NCI-H2196 (cell line): ENCODE results near the gene BBS7.

Experiments used
- DNase-seq: peaks from one replicate; lab custom pipeline; 2025; ENCODE audit not compliant: unreplicated experiment; lab: John Stamatoyannopoulos, UW

Gene BBS7, protein sequence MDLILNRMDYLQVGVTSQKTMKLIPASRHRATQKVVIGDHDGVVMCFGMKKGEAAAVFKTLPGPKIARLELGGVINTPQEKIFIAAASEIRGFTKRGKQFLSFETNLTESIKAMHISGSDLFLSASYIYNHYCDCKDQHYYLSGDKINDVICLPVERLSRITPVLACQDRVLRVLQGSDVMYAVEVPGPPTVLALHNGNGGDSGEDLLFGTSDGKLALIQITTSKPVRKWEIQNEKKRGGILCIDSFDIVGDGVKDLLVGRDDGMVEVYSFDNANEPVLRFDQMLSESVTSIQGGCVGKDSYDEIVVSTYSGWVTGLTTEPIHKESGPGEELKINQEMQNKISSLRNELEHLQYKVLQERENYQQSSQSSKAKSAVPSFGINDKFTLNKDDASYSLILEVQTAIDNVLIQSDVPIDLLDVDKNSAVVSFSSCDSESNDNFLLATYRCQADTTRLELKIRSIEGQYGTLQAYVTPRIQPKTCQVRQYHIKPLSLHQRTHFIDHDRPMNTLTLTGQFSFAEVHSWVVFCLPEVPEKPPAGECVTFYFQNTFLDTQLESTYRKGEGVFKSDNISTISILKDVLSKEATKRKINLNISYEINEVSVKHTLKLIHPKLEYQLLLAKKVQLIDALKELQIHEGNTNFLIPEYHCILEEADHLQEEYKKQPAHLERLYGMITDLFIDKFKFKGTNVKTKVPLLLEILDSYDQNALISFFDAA

DNA sequence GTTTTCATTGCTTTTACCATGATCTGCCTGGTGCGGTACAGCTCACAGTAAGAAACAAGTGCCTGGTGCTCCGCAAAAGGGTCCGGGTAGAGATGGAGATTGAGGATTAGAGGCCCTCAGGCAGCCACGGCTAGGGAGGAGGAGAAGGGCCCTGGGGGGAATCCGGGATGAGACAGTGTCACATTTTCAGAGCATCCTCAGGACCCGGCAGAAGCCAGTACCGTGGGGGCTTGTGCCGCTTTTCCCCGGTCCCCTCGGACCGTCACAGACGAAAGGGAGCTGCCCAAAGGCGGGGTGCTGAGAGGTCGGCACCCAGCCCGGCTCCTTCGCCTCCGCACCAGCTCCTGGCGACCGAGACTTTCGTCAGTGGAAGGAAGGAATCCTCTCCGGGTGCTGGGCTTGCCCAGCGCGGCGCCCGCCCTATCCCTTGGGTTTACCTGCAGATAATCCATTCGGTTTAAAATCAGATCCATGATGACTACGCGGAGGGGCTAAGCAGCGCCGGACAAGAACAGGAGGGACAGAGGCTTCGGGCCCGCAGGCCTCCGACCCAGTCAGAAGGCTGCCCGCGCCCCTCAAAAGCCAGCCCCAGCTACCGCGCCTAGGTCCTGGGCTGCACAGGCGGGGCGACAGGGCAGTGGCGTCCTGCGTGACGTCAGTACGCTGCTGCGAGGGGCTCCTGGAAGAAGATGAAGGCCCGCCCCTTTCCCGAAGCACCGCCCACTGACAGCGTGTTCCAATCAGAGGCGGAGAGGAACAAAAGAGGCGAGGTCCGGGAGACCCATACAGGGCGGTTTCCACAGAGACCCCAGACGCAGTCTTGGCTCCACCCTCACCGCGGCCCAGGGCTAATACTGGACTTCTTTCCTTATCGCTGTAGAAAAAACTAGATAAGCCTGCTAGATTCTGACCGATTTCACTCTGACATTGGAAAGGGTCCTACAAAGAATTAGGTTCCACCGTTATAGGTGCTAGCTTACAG is at the start of gene BBS7:
Gene BBS7, minus strand, starts transcription at position 634 of the 982 bp plus-strand sequence. Its CDS starts 161 bp downstream, at position 473.
- peak; percentile 79 for DNase-seq

DNA sequence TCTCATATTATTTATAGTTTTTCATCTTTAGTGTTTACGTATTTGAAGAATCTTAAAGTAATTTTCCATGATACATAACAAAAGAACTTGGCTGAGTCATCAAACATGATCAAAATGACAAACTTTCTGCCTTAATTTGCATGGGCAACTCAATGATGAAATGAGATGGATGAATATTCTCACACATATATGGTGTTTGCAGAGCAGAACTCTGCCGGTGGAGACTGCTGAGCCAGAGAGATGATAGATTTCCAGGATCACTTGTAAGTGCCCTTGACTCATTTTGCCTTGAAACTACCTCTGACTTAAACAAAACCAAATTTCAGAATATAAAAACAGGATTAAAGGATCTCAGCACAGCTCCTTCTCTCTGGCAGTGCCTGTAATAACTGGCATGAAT is 43.4 kb upstream of the BBS7 start:
- no peak for DNase-seq

DNA sequence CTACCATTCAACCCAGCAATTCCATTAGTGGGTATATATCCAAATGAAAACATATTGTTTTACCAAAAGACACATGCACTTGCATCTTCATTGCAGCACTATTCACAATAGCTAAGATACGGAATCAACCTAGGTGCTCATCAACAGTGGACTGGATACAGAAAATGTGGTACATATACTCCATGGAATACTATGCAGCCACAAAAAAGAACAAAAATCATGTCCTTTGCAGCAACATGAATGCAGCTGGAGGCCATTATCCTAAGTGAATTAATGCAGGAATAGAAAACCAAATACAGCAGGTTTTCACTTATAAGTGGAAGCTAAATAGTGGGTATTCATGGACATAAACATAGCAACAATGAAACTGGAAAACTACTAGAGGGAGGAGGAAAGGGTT is 38.1 kb upstream of the BBS7 start:
- DNase-seq = no peak

DNA sequence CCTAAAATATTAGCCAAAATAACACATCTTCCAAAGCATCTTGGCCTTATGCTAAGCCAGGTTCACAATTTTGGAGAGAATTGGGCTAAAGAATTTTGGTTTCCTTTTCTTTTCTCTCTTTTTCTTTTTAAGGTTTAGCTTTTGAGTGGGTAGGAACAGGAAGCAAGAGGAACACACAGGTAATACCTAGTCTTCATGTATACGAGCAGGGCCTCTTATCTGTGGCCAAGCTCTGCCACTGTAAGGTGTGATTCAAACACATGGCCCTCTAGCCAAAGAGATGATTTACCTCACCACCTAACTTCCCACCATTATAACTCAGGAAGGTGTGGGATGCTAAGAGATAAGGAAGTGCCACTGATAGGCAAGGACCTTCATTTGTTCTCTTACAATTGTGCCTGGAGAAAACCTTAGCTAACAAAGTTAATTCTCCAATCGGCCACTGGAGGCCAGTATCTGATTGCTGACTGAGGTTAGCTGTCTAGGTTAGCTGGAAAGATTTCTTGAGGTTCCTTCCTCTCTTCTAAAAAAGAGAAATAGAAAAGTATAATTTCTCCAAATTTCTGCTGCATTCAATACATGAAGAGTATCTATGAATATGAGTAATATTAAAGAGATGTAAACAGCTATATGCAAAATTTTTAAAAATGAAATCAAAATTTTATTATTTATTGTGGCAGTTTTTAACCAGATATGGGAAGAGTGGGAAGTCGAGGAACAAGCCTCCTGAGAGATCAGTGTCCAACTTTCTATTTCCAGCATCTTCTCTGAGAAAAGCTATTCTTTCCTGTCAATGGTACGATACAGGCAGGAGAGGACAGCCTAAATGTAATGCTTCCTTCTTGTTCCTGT is 30.1 kb upstream of the BBS7 start:
- DNase-seq = peak; percentile 26

DNA sequence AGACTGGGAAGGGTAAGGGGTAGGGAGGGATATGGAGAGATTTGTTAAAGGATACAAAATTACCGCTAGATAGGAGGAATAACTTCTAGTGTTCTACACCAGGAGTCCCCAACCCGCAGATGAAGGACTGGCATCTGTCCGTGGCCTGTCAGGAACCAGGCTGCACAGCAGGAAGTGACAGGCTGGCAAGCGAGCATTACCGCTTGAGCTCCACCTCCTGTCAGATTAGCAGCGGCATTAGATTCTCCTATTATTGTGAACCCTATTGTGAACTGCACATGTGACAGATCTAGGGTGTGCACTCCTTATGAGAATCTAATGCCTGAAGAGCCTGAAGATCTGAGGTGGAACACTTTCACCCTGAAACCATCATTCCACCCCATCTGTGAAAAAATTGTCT is 27.9 kb upstream of the BBS7 start:
- DNase-seq = no peak

DNA sequence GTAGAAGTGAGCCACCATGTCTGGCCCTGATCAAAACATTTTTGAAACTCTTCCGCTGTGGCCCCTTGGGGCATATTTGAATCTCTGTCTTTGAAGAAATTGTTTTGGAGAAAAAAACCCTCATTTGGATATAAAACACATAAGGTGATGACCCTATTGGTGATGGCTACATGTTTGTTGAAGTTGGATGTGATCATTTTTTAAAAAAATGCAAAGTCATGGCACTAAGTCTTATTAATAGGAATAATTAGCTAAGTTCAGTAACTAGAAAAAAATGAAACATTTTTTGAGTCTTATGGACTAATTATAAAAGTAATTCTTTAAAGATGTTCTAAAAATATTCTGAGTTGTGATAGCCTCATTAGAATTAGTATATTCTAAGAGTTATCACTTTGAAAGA is 17.9 kb upstream of the BBS7 start:
- no peak for DNase-seq

DNA sequence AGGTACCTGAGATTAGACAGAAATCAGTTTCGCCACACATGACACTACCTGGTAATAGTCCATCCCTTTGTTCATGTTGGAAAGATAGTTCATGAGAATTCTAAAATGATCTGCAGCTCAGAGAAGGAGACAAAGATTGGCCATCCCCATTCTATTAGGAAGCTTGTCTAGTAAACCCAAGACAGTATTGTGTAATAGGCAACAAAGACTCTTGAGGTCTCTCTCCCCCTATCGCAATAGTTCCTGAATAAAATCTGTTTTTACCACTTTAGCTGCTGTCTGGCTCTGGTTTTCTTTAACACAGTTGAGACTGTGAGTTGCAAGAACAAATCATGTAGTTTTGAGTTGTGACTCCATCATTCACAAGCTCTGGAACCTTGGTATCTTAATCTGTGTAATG is 14.8 kb upstream of the BBS7 start:
- DNase-seq = no peak

DNA sequence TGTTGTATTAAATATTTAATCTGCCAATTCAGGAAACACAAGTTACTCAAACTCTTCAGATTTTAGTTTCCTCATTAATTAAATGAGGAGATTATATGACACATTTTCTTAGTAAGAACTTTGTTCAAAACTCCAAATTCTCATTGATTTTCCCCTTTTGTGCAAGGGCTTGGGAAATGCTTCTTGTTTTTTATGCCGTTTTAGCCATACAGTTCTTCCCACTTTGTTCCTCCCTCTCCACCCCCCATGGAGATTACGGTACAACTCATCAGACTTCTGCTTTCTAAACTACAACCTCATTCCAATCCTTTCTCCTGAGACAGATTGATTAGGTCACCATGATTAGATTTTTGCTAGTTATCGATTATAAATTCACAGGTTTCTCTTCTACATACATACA is 10.9 kb upstream of the BBS7 start:
- no peak for DNase-seq

DNA sequence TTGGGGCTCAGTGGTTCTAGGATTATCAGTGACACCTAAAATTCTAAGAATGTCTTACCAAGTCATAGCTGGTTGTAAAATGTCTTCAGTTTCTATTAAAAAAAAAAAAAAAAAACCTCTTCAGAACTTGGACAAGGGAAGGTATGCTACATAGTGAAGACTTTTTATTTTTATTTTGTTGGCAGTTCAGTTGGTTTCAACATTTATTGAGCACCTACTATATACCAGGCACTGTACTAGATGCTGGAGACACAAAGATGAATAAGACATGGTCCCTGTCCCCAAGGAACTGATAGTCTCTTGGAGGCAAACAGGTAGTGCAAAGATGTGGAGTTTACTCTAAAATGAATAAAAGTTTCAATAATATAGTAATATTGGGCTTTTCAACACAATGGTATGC is 8.9 kb upstream of the BBS7 start:
- DNase-seq = no peak

DNA sequence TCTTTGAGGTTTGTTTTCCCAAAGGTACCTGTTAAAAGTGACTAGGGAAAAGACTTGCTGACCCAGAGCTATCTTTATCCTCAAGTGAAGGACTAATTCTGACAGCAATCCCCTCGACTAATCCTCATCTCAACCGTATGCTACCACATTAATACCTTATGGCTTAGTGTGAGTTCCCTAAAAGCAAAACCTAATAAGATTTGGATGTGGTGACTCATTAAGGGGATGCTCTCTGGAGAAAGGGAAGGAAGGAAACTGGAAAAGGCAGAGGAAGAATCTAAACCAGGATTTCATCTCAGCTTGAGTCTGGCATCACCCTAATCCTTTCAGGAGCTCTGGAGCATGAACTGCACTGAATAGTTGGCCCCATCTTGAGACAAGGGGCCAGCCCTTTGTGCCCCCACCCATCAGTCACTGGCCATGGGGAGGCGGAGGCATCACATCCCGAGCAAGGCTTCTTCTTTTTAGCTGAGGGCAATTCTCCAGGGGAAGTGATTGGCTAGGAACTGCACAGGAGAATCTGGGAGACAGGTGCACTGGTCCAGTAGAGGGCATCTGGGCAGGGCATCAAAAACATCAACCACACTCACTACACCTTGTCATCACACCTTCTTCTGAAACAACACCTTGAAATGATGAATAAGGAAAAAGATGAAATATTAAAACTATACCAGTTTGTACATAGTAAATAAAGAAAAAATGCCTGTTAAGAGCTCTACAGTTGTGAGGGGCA is 6.9 kb upstream of the BBS7 start:
- no peak for DNase-seq

DNA sequence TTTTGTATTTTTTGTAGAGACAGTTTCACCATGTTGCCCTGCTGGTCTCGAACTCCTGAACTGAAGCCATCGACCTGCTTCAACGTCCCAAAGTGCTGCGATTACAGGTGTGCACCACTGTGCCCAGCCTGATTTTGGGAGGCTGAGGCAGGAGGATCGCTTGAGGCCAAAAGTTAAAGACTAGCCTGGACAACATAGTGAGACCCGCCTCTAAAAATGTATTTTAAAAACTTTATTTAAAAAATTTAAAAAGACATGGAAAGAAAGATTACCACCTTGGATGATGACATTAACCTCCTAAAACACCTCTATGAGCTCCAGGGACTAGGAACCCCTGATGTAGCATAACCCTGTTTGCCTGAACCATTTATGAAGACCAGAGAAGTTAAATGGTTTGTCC is 5.8 kb upstream of the BBS7 start:
- DNase-seq = no peak

DNA sequence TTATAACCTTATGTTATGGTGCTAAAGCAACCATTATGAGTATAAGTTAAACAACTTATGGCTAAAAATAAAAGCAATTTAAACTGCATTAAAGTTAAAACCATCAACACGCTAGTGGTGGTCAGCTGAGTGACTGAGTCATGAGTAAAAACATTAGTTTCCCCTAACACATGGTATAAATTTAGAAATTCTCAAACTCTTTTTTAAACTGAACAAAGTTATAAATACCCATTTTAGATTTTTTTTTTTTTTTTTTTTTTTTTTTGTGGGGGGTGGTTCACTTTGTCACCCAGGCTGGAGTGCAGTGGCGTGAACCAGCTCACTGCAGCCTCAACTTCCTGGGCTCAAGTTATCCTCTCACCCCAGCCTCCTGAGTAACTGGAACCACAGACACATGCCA is 5.4 kb upstream of the BBS7 start:
- no peak for DNase-seq

DNA sequence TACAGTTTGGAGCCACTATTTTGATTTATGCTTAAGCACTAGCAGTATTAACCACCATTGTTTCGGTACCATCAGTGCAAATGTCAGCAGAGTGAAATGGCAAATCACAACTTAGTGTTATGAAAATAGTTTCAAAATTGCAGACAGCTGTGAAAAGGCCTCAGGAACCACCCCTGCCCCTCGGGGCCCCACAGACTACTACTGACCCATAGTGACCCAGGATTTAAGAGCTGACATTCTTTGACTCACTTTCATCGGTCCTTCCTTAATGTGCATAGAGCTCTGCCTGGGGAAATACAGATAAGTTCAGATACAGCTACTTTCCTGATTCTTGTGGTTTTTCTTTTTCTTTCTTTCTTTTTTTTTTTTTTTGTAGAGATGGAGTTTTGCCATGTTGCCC is 3.3 kb upstream of the BBS7 start:
- DNase-seq = no peak

DNA sequence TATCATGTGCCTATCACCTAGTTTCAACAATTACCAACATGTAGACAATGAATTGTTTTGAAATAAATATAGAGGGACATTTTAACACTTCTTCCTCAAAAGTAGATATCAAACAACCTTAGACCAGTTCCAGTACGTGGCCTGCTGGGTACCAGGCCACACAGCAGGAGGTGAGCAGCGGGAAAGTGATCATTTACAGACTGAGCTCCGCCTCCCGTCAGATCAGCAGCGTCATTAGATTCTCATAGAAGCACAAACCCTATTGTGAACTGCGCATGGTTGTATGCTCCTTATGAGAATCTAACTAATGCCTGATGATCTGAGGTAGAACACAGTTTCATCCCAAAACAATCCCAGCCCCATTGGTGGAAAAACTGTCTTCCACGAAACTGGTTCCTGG is 6.5 kb downstream of the BBS7 start:
- DNase-seq = no peak

DNA sequence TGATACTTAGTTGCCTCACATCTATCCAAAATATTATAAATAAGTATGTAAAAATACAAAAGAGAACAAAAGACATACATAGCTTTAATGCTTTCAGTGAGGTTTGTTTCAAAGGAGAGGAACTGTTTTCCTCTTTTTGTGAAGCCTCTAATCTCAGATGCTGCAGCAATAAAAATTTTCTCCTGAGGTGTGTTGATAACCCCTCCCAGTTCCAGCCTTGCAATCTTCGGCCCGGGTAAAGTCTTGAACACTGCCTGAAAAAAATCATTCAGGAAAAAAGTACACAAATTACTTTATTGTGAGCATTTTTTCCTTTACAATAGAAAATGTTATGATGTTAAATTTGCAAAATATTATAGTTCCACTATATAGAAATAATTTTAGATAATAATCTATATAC is 8.8 kb downstream of the BBS7 start:
- DNase-seq = no peak

DNA sequence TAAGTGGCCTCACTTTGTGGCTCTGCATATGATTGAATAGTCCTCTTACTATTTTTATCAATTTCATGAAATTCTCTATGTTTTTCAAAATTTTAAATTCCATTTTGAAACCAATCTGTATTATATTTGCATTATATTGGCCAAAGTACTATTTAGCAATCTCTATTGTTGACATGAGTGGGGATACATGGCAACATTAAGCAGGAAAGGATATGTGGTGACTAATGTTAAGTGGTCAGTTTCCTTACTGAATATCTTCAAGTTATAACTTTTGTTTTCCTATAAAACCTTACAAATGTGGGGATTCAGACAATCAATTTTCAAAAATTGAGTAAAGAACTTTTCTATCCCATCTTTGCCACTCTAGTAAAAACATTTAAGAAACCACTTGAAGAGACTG is 10.2 kb downstream of the BBS7 start:
- DNase-seq = no peak

DNA sequence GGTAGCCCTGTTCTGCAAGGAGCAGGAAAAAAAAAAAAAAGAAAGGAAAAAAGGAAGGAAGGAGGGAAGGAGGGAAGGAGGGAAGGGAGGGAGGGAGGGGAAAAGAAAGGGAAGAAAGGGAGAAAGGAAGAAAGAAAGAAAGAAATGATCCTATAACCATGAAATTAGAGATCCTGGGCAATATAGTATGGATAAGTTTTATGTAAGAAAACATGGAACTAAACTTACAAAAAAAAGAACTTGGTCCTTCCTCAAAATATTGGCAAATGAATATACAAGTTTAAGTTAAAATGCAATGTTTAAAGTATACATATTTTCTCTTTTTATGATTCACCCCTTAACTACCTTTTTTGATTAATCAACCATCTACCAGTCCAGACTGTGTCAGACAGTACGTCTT is 18.9 kb downstream of the BBS7 start:
- no peak for DNase-seq

DNA sequence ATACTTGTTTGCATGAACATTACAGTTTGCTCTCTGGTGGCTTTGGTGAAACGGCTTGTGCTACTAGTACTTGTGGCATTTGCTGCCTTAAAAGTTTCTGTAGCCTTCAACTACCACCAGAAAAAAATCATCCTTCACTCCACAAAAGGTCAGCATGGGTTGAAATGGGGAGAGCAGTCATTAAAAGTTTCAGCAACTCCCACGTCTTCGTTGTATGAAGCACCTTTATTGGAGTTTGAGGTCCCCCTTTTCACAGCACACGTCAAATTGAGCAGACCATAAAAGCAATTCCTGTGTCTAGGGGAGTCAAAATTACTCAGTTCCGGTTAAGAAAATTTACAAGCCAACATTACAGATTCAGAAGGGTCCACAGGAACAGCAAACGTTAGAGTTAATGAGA is 23.6 kb downstream of the BBS7 start:
- no peak for DNase-seq

DNA sequence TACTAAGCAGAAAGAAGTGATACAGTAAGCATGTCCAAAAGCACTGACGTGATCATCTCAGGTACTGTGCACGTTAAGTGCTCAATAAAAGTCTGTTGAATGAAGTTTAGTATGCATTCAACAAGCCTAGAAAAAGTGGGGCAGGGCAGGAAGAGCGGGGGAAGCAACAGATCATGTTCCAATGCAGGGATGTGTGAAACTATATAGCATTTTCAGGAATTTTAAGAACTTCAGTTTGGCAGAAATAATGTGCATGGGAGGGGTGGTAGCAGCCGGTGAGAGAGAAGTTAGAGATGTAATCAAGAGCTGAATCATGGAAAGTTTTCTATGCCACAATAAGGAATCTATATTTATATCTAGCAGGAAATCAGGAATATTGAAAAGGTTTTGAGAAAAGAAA is 27.4 kb downstream of the BBS7 start:
- DNase-seq = no peak

DNA sequence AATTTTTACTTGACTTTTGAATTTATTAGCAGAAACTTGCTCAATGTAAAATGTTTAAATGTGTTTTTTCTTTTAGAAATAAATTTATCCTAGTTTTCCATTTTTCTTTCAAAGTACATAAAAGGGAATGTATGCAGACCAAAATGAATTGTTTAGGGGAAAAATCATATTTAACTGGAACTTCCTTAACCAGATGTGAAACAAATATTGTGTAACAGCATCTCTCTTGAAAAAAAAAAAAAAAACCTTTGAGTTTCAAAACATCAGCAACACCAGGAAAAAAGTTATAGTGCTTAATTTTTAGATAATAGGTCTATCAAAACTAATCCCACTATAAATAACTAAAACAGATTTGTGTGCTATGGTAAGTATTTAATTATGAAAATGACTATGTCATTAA is 32.1 kb downstream of the BBS7 start:
- DNase-seq = no peak
